Stimulated activated CD4-positive, alpha-beta T cell treated with anti-CD3 and anti-CD28 coated beads, Interleukin-4, amount 100 ng/mL, for 24 hours (primary cell): ENCODE data around the gene NEFH.
"Not testable (repeated sequence)": the region's sequence is repeated elsewhere in the genome, so short reads cannot be mapped to it uniquely, and the experiment has no call there.

Experiments used
- DNase-seq: peaks from one replicate; pipeline ENCODE4 v3.0.0-alpha.2; 2020

The NEFH gene

GRCh38 chr22:29479417-29480261 is at the start of gene NEFH:
Gene NEFH, plus strand, starts transcription at chr22:29480218. Its CDS starts 45 bp downstream, at chr22:29480263.
- DNase-seq: no peak

- no peak for DNase-seq
Observed at GRCh38 chr22:29431986-29432385, 48.0 kb upstream of the NEFH start.

- DNase-seq: no peak
Observed at GRCh38 chr22:29433856-29434255, 46.2 kb upstream of the NEFH start.

GRCh38 chr22:29434288-29434687 is 45.7 kb upstream of the NEFH start:
- no peak for DNase-seq

GRCh38 chr22:29435236-29436136 is 44.5 kb upstream of the NEFH start:
- DNase-seq: no peak

GRCh38 chr22:29438283-29438682 is 41.7 kb upstream of the NEFH start, which contains the start of gene RFPL1:
Gene RFPL1, plus strand, starts transcription at chr22:29438583.
- DNase-seq: not testable (repeated sequence)

GRCh38 chr22:29442976-29443375 is 37.0 kb upstream of the NEFH start:
- no peak for DNase-seq

- DNase-seq: no peak
Observed at GRCh38 chr22:29443452-29443851, 36.6 kb upstream of the NEFH start.

GRCh38 chr22:29443861-29444792 is 35.9 kb upstream of the NEFH start:
- no peak for DNase-seq

GRCh38 chr22:29445508-29445907 is 34.5 kb upstream of the NEFH start:
- no peak for DNase-seq

- no peak for DNase-seq
Observed at GRCh38 chr22:29447906-29448305, 32.1 kb upstream of the NEFH start.

- DNase-seq: no peak
Observed at GRCh38 chr22:29449296-29449875, 30.6 kb upstream of the NEFH start.

GRCh38 chr22:29450222-29450621 is 29.8 kb upstream of the NEFH start:
- DNase-seq: no peak

GRCh38 chr22:29451863-29452262 is 28.2 kb upstream of the NEFH start:
- no peak for DNase-seq

- no peak for DNase-seq
Observed at GRCh38 chr22:29454276-29454675, 25.7 kb upstream of the NEFH start.

- DNase-seq: no peak
Observed at GRCh38 chr22:29456211-29456671, 23.8 kb upstream of the NEFH start.

GRCh38 chr22:29457730-29458129 is 22.3 kb upstream of the NEFH start:
- no peak for DNase-seq

- no peak for DNase-seq
Observed at GRCh38 chr22:29458551-29458950, 21.5 kb upstream of the NEFH start.

- DNase-seq: no peak
Observed at GRCh38 chr22:29459773-29460172, 20.2 kb upstream of the NEFH start.

- DNase-seq: no peak
Observed at GRCh38 chr22:29461263-29461662, 18.8 kb upstream of the NEFH start.

- no peak for DNase-seq
Observed at GRCh38 chr22:29463629-29464028, 16.4 kb upstream of the NEFH start.

GRCh38 chr22:29464581-29464980 is 15.4 kb upstream of the NEFH start:
- DNase-seq: no peak
